HG03378 (cell line): ENCODE measurements around the gene SRM.
A peak's percentile ranks its signal among the peaks of the same experiment; 100 is the strongest.
"Not testable (repeated sequence)": the region's sequence is repeated elsewhere in the genome, so short reads cannot be mapped to it uniquely, and the experiment has no call there.

Experiments
- ATAC-seq: cut with Tn5 transposase; IDR thresholded peaks from one replicate; pipeline ENCODE4 v1.9.1; 2021; ENCODE audit warnings: mild to moderate bottlenecking, moderate library complexity; ENCODE audit not compliant: unreplicated experiment

SRM gene

DNA sequence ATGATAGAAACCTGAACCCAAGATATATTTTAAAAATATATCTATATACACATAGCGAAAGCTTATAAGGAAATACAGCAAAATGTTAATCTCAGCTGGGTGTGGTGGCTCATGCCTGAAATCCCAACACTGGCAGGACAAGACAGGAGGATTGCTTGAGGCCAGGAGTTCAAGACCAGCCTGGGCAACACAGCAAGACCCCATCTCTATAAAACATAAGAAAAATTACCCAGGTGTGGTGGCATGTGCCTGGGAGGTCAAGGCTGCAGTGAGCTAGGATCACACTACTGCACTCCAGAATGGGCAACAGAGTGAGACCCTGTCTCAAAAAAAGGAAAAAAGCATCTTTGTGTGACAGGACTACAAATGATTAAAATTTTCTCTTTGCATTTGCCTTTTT is 6.0 kb upstream of the SRM start:
- no peak for ATAC-seq

- ATAC-seq = no peak
Measured at GRCh38 chr1:11064942-11065341, 5.1 kb upstream of the SRM start.

GRCh38 chr1:11063937-11064537 is 4.2 kb upstream of the SRM start:
- ATAC-seq = not testable (repeated sequence)

GRCh38 chr1:11062965-11063401 is 3.2 kb upstream of the SRM start:
- peak; percentile 45 for ATAC-seq

DNA sequence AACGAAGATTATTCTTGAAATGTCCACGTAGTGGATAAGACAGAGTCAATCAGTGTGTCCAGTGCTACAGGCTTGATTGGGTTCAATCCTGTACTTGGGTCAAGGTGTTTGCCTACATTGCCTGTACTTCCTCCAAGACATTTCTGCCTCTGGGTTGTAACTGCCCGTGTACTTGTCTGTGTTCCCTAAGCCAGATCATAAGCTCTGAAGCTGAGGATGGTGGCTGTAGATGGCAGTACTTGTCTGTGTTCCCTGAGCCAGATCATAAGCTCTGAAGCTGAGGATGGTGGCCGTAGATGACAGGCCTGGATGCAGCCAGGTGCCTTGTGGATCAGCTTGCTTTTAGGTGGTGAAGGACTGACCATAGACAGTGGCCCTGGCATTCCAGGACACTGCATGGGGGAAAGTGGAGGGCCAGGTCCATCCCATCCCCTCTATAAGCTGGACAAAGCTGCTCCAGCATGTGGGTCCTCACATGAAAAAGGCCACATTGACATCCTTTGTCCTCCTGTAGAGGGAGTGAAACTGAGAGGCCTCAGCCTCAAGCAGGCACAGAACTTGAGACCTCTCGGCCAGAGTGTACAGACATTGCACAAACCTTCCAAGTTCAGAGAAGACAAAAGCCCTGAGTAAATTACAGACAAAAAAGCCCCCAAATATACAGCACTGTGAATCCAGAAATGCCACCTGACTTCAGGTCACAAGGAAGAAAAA is 2.0 kb upstream of the SRM start:
- no peak for ATAC-seq

DNA sequence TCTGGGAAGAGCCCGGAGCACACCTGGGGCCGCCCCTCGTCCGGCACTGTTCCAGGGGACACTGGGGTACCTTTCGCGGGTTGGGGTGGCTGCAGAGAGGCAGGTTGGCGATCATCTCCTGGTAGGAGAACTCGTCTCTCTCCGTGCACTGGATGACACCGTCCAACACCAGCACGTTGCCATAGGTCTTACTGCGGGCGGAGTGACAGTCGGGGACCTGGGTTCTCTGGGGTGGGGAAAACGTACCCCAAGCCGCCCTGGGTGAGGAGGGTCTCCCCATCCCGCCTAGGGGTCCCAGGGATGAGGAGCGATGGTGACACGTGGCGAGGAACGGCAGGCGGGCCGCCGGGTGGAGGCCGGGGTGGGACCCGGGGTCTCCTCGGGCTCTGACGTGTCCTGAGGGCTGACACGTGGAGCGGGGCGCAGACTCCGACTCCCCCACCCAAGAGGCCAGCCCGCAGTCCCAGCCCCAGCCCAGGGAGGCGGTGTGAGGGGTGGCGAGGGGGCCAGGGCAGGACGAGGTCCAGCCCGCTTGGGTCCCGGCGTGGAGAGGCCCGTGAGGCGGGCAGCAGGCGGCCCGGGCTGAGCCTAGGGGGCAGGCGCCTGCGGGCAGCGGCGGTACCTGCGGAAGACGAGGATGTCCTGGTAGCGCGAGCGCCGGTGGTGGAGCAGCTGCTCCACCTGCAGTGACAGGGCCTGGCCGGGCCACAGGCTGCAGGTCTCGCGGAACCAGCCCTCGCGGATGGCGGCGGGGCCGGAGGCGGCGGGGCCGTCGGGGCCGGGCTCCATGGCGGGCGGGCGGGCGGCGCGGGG is 457 bp downstream of the SRM start:
- ATAC-seq = peak; percentile 9

GRCh38 chr1:11058595-11059154 is 1.1 kb downstream of the SRM start:
- no peak for ATAC-seq

- no peak for ATAC-seq
Measured at GRCh38 chr1:11058026-11058425, 1.8 kb downstream of the SRM start.

GRCh38 chr1:11057477-11057876 is 2.3 kb downstream of the SRM start:
- ATAC-seq = no peak

DNA sequence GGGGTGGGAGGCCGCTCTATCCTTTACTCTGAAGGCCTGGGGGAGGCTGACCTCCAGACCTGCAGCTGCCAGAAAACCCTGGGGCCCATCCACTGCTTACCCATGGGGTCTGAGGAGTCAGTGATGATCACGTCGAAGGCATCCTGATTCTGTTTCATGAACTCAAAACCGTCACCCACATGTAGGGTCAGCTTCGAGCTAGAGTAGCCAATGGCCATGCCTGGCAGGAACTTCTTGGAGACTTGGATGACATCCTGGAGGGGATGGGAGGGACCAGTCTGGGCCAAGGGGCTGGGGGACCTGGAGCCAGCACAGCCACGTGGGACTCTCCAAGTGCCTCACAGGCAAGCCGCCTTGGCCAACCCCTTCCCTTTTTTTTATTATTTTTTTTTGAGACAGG is 3.3 kb downstream of the SRM start:
- ATAC-seq = no peak

- no peak for ATAC-seq
Measured at GRCh38 chr1:11055676-11056075, 4.1 kb downstream of the SRM start.

DNA sequence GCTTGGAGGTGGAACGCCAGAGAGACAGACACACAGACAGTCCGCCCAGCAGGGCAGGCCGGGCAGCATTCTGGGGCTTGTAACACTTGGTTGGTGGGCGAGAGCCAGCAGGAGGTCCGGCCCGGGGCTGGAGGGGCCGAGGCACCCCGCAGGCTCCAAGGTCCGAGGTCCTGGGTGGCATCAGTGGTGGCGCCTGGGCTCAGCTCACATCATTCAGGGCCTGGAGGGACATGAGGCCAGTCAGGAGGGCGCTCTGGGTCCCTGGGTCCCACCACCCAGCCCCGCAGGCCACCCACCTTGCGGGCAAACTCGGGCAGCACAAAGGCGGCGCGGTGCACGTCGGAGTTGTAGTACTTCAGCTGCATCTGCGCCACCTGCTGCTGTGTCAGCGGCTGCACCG is 5.2 kb downstream of the SRM start:
- ATAC-seq = no peak

DNA sequence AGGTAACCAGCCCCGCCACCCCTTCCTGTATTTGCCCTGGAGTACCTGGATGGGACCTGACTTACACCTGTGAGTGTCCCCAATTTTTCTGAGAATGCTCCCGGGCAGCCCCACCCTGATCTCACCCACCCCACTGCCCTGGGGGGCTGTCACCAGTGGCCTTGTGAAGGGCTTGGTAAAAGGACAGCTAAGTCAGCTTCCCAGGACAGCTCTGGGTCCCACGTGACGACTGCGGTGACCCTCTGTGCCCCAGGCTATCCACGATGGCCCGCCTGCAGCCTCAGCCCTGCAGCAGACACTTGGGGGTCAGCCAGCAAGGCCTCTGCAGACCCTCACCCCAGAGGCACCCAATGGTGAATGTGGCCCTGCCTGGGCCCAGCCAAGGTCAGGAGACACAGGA is 5.6 kb downstream of the SRM start:
- ATAC-seq = no peak

GRCh38 chr1:11053758-11054137 is 6.1 kb downstream of the SRM start:
- ATAC-seq = no peak

DNA sequence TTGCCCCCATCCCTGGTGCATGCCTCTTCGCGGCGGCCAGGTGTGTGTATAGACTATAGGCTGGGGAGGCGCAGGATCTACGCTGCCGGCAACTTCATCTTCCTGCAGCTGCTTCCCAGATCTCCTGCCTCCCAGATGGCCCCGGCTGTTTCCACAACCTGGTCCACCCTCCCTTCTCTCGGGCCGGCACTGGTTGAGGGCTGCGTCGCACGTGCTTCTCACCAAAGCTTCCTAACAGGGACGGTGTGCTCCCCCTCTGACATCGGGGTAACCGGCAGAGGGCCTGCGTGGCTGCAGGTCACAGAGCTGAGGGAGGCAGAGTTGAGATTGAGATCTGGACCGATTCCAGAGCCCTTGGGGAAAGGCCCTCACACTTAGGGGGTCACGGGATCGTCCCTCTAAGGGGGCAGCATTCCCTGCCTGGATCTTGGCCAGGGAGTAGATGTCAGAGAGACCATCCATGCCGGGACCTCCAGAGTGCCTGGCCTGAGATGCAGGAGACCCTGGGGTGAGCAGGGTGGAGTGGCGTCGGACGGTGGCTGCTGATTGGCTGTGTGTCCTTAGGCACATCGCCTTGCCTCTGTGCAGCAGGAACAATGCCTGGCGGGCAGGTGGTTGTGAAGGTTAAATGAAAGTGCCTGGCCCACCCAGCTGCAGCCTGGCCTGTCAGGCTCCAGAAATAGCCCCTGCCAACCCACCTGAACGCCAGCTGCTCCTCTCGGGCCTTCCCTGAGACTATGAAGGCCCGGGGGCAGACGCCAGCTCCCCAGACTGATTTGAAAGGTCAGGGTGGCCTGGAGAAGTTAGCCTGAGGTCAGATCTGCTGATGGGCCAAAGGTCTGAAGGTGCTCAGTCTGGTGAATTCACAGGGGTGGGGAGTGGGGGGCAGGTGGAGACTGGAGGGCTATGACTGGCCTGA is 6.7 kb downstream of the SRM start:
- ATAC-seq = no peak

- ATAC-seq = no peak
Measured at GRCh38 chr1:11051781-11052511, 7.9 kb downstream of the SRM start.

GRCh38 chr1:11051121-11051520 is 8.7 kb downstream of the SRM start:
- ATAC-seq = not testable (repeated sequence)

DNA sequence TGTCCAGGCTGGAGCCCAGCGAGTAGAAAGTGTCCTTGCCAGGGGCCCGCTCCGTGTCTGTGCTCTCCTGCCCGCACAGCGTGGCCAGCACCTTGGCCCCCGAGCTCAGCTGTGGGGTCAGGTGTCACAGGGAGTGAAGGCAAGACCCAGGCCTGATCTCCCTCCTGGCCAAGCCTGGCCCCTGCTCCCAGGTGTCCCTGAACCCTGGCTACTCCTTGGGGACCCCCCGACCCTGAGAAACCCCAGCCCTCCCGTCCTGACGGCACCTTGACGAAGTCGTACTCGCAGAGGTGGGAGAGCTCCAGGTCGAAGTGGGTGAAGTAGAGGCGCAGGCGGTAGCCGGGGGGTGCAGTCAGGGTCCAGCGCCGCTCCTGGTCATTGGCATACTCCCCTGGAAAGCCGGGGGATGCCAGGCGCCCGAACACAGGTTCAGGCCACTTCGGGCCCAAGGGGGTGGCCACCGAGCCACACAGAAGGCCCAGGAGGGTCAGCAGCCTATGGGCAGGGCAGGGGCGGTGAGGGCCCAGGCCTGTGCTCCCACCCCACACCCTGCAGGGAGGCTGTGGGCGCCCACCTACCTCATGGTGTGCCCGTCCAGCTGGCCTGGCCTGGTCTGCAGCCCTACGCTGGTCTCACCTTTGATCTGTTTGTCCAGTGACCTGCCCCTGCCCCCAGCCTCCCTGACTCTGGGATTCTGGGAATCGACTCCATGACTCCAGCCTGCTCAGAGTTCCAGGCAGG is 13.0 kb downstream of the SRM start, which contains the start of gene MASP2:
Gene MASP2, minus strand, starts transcription at position 615 of the 741 bp plus-strand sequence. Its CDS starts 32 bp downstream, at position 583.
- ATAC-seq = no peak

DNA sequence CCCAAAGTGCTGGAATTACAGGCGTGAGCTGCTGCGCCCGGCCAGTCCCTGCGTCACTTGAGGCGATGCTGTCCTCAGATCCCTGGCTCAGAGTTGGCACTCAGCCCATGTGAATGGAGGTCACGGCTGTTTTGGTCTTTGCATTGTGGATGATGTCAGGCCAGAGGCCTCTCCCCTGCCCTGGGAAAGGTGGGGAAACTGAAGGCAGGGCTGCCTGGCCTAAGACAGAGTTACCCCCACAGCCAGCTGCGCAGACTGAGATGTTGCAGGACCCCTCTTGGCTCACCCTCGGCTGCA is 13.6 kb downstream of the SRM start:
- no peak for ATAC-seq
